ENCODE measurements around the gene THRB. TPM values are rescaled to one million over a fixed set of nuclear protein-coding genes. Genes with fewer than 3 reads are reported as not detected.

THRB gene
- total RNA-seq, 4 donors from 2014 or later = 6.3 to 10.3 (median 8.5) TPM

DNA sequence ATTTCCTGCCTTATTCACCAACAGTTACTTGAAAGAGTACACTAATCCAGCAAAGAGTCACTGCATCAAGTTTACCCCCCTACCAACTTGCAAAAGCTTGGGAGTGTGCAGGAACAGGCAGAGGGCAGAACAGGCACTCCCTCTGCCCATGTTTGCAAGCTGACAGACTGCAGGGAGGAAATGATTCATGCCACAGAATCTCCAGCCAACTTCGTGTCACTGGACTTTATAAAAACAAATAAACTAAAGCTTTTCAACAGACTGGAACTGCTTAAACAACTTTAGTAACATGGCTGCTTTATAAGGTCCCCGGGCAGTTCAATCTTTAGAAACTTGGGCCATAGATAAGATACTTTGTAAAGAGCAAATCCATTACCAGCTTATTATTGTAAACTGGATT is 129.5 kb downstream of the THRB start:
- H3K36me3 ChIP-seq = no peaks in the 10 kb centered on the region
- peak overlapping the region in 1 of 4 donors; percentile 65 for H3K27ac ChIP-seq
- 0 to 3% methylated on average over 2 of the region's 2 CpGs for WGBS, 2 donors
- no peak for TF ChIP-seq CTCF (IDR thresholded peaks at IDR 0.05)
- peak in 1 of 2 donors; percentile 58 for TF ChIP-seq EP300 (IDR thresholded peaks at IDR 0.05)
- TF ChIP-seq POLR2A (IDR thresholded peaks at IDR 0.05) = no peak
- DNase-seq (ENCODE audit: low spot score in 2 of 2) = peak in 1 of 2 donors; percentile 25
- no peak overlapping the region for H3K4me3 ChIP-seq
- no peaks in the 10 kb centered on the region for H3K27me3 ChIP-seq
- H3K9me3 ChIP-seq = no peaks in the 10 kb centered on the region
- peaks cover 0 to 16% (median 2%) of the 10 kb centered on the region in 4 donors for H3K4me1 ChIP-seq

GRCh38 chr3:24364359-24364758 is 130.3 kb downstream of the THRB start:
- Histone ChIP-seq H3K27me3 (no peaks in the 10 kb centered on the region), H3K4me1 (peaks cover 0 to 16% (median 2%) of the 10 kb centered on the region in 4 donors), H3K27ac (no peak overlapping the region), H3K4me3 (no peak overlapping the region), H3K36me3 (no peaks in the 10 kb centered on the region), H3K9me3 (no peaks in the 10 kb centered on the region)
- no peak for DNase-seq (ENCODE audit: low spot score in 2 of 2)
- 90 to 93% methylated on average over 1 of the region's 1 CpG for WGBS, 2 donors
- TF ChIP-seq EP300 (IDR thresholded peaks at IDR 0.05) (no peak), POLR2A (IDR thresholded peaks at IDR 0.05) (no peak), CTCF (IDR thresholded peaks at IDR 0.05) (no peak)

DNA sequence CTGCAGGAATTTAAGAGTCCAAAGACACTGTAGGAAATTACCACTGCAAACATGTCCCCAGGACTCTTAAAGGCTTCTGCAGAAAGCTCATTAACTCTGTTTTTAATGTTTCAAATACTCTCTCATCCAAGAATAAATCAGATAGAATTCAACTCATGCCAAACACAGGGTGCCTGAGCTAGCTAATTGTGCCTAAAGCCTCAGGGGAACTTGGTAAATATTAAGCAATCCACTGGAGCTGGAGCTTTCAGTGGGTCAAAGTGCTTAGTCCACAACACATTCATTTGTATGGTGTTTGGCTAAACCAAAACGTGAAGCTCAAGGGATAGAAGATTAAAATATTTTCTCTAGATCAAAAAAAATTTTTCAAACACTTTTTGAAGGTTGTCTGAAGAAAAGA is 131.4 kb downstream of the THRB start:
- H3K9me3 ChIP-seq = no peaks in the 10 kb centered on the region
- no peak for TF ChIP-seq POLR2A (IDR thresholded peaks at IDR 0.05)
- TF ChIP-seq EP300 (IDR thresholded peaks at IDR 0.05) = no peak
- TF ChIP-seq CTCF (IDR thresholded peaks at IDR 0.05) = no peak
- H3K27me3 ChIP-seq = no peaks in the 10 kb centered on the region
- DNase-seq (ENCODE audit: low spot score in 2 of 2) = no peak
- WGBS, 2 donors = 7 to 33% methylated on average over 1 of the region's 1 CpG
- peaks cover 0 to 18% (median 2%) of the 10 kb centered on the region in 4 donors for H3K4me1 ChIP-seq
- no peak overlapping the region for H3K27ac ChIP-seq
- no peaks in the 10 kb centered on the region for H3K36me3 ChIP-seq
- no peak overlapping the region for H3K4me3 ChIP-seq

GRCh38 chr3:24361623-24362022 is 133.0 kb downstream of the THRB start:
- TF ChIP-seq POLR2A (IDR thresholded peaks at IDR 0.05) = no peak
- no peak for TF ChIP-seq CTCF (IDR thresholded peaks at IDR 0.05)
- no peak for TF ChIP-seq EP300 (IDR thresholded peaks at IDR 0.05)
- 93% methylated on average over 2 of the region's 2 CpGs for WGBS, 2 donors
- Histone ChIP-seq H3K27me3 (no peaks in the 10 kb centered on the region), H3K9me3 (no peaks in the 10 kb centered on the region), H3K4me3 (no peak overlapping the region), H3K27ac (no peak overlapping the region), H3K36me3 (no peaks in the 10 kb centered on the region), H3K4me1 (peaks cover 0 to 23% (median 2%) of the 10 kb centered on the region in 4 donors)
- no peak for DNase-seq (ENCODE audit: low spot score in 2 of 2)

DNA sequence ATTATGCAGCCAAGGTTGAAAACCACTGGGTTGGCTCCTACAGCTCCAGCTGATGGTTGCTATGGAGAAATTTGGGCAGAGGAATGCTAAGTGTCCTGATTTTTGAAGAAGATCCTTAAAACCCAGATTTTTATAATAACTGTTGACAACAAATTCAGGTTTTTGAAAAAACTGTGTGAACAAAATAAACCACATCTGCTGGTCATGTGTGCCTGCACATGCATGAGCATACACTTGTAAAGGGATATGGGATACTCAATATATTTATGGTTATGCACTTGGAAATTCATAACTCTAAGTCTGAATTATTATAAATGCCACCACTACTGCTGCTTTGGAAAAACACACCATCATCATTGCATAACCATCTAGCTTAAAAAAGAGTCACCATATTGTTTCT is 133.7 kb downstream of the THRB start:
- Histone ChIP-seq H3K27ac (no peak overlapping the region), H3K4me1 (peaks cover 0 to 23% (median 2%) of the 10 kb centered on the region in 4 donors)

More for the DNA sequence above, 133.7 kb downstream of the THRB start:
- no peak for DNase-seq (ENCODE audit: low spot score in 2 of 2)
- Histone ChIP-seq H3K27me3 (no peaks in the 10 kb centered on the region), H3K9me3 (no peaks in the 10 kb centered on the region), H3K4me3 (no peak overlapping the region), H3K36me3 (no peaks in the 10 kb centered on the region)
- no peak for TF ChIP-seq EP300 (IDR thresholded peaks at IDR 0.05)
- no peak for TF ChIP-seq CTCF (IDR thresholded peaks at IDR 0.05)
- TF ChIP-seq POLR2A (IDR thresholded peaks at IDR 0.05) = no peak
